GM13977 (cell line): ENCODE measurements around the gene SLC7A10.

Experiments used
- DNase-seq: peaks from one replicate; pipeline ENCODE4 v3.0.0; 2012; ENCODE audit warnings: low spot score
- CTCF ChIP-seq: IDR thresholded peaks from 2 replicates; pipeline ENCODE4 v1.5.1; 2012; ENCODE audit warnings: mild to moderate bottlenecking, control low read depth; ENCODE audit not compliant: insufficient read depth; ENCODE audit errors: extremely low read depth, missing control alignments
- in situ Hi-C: fragments of 300-500 bp; cut with MboI; formaldehyde crosslinking; loops from one replicate; pipeline ENCODE4 v1.12.0; 2022; ENCODE audit warnings: low sequenced_read_pairs, low pct_unique_long_range_greater_than_20kb, mixed read lengths, inconsistent platforms; ENCODE audit not compliant: unreplicated experiment

Gene SLC7A10

DNA sequence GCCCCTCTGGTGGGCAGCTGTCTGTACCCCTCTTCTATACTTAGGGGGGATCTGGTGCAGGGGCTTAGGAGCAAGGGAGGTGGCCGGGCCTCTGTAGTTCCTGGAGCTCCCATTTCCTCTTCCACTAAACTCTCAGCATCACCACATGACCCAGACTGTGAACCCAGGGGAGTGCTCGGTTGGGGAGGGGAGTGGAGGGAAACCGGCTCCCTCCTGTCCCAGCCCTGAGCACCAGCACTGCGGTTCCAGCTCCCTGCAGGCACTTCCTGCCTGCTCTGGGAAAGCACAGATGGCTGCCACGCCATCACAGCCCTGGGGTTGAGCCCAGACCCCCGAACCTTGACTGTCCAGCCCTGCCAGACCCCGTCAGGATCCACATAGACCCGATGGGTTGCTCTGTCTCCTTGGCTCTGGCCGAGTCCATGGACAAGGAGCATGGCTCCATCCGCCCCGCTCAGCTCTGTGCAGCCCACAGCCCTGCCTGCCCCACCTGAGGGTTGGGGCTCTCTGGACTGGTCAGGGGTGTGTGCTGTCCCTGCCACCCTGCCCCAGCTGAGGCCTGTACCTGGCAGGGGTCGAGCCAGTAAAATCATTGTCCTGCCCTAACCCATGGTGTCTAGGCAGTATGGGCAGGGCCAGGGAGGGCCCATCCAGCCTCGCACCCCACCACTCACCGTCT, 36.0 kb upstream of the SLC7A10 start:
- in situ Hi-C loops, result no loop called here
- TF ChIP-seq CTCF, result no peak
- DNase-seq, result no peak

DNA sequence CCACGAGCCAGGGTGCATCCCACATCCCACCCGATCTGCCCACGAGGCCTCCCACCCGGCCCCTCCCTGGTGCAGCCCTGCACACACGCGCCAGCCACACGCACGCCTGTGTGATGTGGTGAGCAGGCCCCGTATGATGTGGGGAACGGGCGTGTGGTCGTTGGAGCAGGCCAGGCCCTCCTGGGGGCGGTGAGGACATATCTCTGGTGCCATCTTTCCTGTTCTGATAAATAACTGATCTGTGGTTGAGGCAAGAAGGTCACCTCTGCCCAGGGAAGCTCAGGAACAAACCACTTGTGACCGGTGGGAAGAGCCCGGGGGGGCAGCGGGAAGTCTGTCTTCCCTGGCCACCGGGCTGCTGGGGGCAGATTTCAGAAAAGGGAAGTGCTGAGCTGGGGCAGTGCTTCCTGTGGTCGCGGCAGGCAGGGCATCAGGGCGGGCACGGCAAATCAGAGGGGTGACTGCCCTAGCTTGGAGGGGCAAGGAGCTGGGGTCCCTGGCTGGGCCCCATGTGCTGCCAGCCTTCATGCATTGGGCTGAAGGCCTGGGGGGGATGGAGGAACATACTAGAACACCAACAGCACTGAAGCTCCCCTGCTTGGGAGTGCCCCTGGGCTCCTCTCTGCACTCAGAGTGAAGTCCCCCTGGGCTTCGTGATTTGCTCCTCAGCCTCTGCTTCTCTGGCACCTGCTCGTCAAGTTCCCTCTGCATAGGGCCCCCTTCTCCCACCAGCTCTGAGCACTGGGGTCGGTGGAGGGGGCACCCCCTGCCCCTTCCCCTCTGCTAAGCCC, 35.2 kb upstream of the SLC7A10 start:
- no peak for DNase-seq
- TF ChIP-seq CTCF, result no peak
- in situ Hi-C loops, result no loop called here

DNA sequence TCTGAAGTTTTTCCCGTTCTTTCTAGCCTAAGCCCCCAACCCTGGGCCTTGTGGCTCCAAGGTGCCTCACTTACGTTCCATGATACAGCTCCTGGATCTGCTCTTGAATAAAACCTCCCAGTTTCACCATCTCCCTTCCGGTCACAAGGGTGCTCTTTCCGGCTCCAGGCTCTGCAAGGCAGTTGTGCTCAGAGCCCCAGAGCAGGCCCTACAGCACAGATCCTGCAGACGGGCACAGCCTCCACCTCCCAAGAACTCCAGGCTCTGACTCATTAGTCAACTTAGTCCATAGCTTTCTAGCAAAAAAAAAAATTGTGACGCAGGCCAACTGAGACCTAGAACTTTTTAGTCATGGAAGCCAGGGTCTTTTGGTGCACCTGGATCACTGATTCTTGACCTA, 33.9 kb upstream of the SLC7A10 start:
- TF ChIP-seq CTCF, result no peak
- in situ Hi-C loops, result no loop called here
- no peak for DNase-seq

- no peak for TF ChIP-seq CTCF
- in situ Hi-C loops, result no loop called here
These were observed 32.2 kb upstream of the SLC7A10 start for GRCh38 chr19:33257828-33258227.

DNA sequence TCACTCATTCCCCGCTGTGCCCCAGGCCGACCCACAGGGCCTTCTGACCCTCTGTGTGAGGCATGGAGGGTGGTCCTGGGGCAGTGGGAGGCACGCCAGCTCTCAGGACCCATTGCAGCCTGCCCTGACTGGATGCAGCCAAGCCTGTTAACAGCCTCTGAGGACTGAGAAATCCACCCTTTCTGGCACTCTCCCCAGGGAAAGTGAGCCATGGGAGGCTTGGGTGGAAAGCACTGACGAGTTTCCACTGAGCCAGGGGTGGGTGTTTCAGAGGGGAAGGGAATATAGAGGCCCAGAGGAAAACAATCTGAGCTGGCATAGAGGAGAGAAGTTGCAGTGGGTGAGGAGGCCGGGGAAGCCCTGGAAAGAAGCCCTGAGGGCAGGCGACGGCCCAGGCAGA, 30.6 kb upstream of the SLC7A10 start:
- in situ Hi-C loops, result no loop called here
- DNase-seq, result no peak
- TF ChIP-seq CTCF, result no peak

More at GRCh38 chr19:33257828-33258227, 32.2 kb upstream of the SLC7A10 start:
- no peak for DNase-seq

DNA sequence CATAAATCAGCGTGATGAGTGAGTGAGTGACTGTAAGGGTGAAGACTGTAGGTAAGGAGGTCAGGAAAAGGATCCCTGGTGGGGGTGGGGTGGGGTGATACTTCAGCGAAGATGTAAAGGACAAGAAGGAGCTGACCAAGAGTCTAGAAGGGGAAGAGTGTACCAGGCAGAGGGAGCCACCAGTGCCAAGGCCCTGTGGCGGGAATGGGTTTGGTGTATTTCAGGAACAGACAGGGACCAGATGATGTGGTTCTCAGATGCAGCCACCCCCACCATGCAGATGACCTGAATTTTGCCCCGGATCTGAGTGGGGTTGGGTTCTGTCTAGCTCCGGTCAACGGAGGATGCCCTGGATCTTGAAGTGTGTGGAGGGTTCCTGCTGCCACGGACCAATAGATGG, 30.1 kb upstream of the SLC7A10 start:
- in situ Hi-C loops, result no loop called here
- no peak for TF ChIP-seq CTCF
- DNase-seq, result no peak
